NCI-H510A treated with DMSO at 0.1 percent for 48 hours (cell line): ENCODE results near the gene TRANK1.
"Not testable (repeated sequence)": the region's sequence is repeated elsewhere in the genome, so short reads cannot be mapped to it uniquely, and the experiment has no call there.

ENCODE experiments used
- DNase-seq: peaks from one replicate; lab custom pipeline; 2025; lab: John Stamatoyannopoulos, UW

The TRANK1 gene

DNA sequence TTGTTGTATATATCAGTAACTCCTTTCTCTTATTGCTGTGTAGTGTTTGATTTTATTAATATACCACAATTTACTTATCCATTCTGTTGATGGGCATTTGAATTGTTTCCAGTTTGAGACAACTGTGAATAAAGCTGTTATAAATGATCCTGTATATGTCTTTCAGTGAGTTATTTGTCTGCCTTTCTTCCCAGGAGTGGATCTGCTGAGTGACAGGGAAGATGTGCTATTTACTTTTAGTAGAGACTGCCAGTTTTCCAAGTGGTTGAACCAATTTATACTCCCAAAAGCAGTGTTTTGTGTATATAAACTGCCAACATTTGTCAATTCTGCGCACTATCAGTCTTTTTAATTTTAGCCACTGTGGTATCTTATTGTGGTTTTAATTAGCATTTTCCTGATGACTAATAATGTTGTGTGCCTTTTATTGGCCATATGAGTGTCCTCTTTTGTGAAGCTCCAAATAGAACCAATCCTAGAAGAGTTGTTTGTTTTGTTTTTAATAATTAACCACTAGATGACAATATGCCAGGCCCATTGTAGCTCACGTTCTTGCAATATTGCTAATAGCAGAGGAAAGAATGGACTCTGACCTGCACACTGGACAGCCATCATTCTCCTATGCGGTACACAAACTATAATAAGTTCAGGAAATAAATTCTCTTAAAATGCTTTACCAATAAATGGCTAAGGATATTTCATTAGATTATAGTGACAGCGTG lies 25.3 kb downstream of the TRANK1 start:
- no peak for DNase-seq

DNA sequence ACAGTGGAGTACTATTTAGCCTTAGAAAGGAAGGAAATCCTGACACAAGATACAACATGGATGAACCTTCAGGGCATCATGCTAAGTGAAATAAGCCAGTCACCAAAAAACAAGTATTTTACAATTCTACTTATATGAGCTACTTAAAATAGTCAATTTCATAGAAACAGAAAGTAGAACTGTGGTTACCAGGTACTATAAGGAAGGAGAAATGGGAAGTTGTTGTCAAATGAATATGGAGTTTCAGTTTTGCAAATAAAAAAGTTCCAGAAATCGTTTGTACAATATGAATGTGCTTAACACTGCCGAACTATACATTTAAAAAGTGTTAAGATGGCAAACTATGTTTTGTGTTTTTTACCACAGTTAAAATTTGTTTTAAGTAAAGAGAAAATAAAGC lies 26.8 kb downstream of the TRANK1 start:
- DNase-seq: no peak

DNA sequence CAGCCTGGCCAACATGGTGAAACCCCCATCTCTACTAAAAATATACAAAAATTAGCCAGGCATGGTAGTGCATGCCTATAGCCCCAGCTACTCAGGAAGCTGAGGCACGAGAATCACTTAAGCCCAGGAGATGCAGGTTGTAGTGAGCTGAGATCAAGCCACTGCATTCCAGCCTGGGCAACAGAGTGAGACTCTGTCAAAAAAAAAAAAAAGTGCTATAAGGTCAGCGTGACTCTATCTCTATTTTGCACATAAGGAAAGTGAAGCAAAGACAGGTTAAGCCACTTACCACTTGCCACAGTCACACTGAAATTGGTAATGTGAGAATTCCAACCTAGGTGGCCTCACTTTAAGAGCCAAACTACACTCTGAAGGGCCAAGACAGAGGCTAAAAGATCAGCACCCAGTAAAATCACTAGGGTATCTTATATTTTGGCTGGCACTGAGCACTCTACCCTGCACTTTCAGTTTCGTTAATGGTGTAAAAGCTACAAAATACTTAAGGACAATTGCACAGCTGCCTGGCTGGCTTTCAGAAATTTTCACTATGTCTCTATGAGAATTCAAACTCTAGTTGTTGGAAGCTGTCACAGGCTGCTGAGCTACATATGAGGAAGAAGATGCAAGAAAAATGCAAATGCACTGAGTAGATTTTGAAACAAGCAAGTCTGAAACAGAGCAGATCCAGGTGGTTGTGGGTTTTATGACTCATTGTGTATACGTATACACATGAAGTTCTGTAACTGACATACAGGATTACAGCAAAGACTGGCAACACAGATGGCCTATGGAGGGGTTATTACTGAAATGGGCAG lies 32.7 kb downstream of the TRANK1 start:
- DNase-seq: no peak

DNA sequence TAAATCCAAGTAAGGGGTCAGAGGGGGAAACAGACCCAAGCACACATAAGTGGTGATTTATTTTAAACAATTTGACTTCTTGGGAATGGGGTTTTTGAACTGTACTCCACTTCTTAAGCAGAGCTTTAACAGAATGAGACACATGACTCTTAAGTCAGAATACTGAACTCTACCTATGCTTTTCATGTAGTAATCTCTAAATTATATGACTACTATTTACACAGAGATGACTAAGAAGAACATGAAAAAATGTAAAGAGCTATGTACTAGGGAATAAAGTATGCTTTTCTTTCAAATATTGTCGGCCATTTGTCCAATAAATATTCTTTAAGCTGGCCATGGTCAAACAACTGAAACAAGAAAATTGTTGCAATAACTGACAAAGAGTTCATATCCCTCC lies 35.2 kb downstream of the TRANK1 start:
- DNase-seq: no peak

DNA sequence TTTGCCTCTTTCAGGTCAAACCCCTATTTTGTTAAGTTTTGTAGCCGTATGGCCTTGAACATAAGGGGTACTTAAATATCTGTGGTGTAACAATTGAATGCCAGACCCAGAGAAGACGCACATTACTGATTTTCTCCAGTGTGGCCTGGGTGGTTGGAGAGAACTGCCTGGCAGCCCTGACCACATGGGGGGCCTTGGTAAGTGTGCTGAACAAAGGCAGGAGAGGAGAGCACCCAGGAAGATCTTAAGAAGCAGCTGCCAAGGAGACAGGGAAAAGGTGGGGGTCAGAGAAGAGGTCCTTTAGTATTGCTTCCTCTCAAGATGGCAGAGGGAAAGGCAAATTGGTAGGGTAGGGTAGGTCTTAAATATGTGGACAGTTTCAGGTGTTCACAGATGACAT lies 35.7 kb downstream of the TRANK1 start:
- DNase-seq: no peak

DNA sequence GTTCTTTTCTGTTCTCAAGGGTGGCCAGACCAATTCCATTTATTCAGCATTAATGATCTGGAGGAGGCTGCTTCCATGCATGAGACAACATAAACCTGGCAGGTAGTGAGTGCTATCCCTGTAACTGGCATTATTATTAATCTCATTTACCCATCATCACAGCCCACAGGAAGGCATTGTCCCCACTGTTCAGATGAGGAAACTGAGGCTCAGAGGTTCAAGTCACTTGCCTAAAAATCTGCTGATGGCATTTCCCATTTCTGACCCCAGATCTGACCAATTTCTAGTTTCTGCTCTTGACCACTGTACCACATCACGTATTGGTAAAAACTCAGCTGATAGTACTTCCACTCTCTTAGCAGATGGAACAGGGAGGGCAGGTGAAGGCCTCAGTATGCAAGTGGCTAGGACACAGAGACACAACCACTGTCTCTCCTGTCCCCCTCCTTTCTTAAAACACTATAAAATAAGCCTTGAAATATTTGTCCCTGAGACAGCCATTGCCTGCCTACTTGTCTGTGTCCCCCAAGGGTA lies 36.1 kb downstream of the TRANK1 start:
- no peak for DNase-seq

DNA sequence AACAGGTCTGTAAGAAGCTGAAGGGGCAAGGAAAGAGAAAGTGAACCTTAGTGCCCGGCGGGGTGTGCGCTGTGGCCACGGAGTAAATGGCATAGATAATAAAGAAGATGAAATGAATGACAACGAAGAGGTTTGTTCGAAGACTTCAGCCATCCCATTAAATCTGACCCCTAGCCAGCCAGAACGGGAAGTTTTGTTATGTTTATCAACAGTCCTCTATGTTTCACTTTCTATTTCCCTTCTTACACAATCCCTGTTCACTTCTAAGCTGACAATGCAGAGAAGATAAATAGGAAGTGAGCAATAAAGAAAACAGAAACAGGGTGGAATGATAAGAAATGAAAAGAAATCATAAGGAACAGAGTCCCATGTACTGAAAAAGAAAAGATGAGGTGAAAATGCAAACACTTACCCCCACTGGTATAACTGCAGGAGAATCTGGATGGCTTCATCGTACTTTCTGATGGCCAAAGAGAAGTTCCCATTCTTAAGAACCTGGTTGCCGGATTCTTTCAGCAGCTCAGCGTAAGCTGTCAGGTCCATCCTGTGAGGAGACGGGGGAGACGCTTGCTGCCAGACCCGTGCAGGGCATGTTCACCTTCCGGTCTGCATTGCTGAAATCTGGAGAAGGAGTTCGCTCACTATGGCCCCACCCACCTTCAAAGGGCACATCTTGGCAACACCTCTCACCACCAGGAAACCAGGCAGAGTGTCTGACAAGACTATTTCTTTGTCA lies 36.8 kb downstream of the TRANK1 start:
- no peak for DNase-seq

DNA sequence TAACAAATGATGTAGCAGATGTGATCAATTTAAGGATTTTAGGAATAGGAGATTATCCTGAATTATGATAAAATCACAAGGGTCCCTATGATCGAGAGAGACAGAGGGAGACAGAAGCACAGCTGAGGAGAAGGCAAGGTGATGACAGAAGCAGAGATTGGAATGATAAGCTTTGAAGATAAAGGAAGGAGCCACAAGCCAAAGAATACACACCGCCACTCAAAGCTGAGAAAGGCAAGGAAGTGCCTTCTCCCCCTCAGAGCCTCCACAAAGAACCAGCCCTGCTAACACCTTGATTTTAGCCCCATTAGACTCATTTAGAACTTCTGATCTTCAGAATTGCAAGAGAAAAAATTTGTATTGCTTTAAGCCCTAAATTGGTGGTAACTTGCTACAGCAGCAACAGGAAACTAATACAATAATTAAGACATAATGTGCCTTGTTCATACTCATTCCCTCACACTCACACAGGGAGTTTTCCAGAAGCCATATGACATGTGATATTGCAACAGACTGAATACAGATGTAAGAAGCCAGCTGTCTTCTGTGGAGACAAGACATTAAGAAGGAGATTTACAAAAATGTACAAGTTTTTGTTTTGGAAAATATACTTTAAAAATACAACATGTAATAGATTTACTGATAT lies 38.2 kb downstream of the TRANK1 start:
- no peak for DNase-seq

DNA sequence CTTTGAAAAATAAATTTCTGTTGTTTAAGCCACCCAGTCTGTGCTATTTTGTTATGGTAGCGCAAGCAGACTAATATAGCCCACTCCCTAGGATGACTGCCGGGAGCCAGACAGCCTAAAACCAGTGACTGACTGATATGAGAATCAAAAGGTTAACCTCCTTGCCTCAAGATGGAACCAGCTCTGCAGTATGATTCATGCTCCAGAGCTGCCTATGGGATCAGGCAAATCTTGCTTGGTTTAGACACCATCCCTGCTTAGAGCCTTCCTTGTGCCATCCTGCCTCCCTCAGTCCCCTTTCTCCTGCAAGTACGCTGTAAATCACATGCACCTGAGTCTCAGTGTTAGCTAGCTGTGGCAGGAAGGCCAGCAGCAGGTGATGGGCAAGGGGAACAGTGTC lies 39.3 kb downstream of the TRANK1 start:
- DNase-seq: no peak

DNA sequence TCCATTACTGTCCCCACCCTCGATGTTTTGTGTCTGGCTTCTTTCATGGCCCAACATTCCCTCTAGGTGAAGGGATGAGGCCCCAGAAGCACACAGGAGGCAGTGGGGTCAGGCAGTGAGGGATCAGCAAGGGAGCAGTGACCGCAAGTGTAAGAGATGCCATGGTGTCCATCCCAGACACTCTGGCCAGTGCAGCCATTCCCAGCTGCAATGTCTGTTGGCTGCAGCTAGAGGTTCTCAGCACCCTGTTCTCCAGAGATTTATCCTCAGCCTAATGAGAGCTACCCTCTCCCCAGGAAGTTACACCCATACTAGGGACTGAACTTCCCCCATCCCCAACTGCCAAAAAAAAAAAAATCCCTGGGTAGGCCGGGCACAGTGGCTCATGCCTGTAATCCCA lies 40.2 kb downstream of the TRANK1 start:
- DNase-seq: no peak

DNA sequence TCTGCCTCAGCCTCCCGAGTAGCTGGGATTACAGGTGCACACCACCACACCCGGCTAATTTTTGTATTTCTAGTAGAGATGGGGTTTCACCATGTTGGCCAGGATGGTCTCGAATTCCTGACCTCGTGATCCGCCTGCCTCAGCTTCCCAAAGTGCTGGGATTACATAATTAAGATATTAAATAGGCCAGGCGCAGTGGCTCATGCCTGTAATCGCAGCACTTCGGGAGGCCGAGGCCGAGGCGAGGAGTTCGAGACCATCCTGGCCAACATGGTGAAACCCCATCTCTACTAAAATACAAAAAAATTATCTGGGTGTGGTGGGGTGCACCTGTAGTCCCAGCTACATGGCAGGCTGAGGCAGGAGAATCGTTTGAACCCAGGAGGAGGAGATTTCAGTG lies 40.8 kb downstream of the TRANK1 start:
- DNase-seq: not testable (repeated sequence)

DNA sequence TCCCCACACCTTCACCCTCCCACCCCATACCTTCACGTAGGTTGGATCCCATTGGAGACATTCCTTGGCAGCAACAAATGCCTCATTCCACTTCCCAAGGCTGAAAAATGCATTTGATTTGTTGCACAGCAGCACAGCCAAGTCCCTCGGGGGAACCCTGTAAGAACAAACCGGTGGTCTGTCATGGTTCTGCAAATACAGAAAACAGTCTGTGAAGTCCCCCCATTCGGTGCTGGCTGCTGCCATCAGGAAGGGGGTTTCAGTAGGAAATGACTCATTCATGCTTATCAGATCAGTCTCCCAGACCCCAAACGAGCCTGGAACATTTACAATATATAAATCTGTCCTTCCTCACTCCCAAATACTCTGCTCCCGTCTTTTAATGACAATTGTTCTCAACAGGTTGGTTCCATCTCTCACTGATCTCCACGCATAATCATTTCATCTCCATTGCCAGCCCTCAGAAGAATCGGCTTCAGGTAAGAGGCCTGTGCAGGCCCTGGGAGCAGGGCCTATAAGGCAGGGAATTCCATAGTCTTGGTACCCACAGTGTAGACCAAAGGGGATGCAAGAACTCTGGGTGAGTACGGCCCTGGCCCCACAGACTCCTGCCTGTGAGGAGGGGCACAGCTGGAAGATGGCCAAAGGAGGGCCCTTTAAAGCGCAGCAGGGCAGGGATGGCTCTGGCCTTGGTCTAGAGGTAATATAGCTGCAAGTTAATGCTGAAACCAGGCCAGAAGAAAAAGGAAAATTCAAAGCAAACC lies 41.6 kb downstream of the TRANK1 start:
- DNase-seq: no peak

DNA sequence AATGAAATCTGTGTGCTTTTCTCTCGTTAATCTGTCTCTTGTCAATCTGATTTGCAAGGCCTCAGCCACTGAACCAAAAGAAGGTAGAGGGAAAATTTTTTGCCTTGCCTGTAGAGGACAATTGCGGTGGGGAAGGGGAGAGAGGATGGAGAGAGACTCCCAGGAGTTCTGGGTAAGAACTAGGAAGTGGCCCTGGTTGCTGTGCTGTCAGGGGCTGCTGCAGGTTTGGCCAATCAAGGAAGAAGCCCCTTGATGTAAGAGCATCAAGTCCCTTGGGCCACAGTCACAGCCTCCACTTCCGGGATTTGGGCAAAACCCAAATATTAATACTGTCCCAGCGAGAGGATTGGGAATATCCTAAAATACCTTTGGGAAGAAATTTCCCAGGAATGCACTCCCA lies 43.3 kb downstream of the TRANK1 start:
- no peak for DNase-seq

DNA sequence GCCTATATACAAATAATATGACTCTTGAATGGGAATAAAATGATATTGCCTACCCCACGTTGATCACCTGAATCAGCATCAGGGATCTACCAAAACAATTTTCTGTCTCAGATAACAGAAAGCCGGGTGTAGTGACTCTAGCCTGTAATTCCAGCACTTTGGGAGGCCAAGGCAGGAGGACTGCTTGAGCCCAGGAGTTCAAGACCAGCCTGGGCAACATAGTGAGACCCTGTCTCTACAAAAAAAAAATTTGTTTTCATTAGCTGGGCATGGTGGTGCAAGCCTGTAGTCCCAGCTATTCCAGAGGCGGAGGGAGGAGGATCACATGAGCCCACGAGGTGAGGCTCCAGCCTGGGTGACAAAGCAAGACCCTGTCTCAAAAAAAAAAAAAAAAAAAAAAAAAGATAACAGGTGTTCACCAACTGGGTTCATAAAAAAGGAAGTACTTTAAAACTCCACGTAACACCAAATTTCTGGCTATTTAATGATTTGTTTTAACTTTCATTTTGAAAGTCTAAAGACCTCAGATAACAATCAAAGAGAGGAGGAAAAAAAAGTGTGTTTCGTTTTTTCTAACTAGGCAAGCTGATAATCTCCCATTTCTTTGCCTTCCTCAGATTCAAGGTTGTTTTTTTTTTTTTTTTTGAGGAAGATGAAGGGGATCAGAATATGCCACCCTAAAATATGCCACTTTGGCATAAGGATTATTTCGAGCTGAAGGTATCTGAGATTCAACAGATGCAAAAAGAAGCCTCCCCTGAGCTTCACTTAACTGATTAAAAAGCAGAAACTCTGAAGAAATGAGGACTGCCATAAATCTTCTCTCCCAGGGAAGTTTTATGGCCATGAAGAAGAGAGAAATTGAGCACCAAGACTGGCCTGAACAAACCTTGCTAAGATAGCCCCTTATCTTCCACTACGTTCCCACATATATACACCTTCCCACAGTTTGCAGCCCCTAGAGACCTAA lies 44.1 kb downstream of the TRANK1 start:
- DNase-seq: no peak

DNA sequence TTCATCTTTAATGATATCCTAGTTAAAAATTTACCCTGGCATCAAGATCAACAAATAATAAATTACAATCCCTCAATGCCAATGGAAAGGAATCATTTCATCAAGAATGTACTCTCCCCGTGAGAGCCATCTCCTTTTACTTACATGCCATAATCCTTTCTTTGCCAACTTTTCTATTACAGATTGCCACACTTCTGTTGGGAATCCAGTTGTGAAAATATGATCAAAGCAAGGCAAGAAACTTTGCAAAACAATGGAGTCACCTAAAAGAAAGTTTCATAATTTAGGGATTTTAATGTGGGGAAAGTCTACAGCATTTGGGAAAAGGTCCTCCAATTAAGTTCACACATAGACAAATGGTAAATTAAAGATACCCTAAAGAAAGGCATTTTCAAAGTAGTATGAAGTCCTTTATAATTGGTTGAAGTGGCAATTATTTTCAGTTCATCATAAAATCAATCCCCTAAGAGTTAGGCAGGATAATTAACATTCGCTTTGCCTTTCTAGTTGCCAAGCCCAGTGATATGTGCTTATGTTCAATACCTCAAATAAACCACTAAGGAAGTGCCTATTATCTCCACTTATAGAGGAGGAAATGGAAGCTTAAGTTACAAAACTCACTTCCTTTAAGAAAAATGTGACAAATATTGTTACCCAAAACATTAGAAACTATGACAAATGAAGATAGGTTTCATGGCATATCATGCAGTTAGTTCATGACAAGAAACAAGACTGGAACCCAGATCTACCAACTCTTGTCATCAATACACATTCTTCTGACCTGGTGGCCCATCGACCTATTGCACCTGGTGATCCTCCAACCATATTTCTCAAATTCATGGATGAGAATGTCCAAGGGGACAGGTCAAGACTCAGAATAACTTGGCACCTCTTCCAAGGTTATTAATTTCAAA lies 49.1 kb downstream of the TRANK1 start:
- DNase-seq: no peak

DNA sequence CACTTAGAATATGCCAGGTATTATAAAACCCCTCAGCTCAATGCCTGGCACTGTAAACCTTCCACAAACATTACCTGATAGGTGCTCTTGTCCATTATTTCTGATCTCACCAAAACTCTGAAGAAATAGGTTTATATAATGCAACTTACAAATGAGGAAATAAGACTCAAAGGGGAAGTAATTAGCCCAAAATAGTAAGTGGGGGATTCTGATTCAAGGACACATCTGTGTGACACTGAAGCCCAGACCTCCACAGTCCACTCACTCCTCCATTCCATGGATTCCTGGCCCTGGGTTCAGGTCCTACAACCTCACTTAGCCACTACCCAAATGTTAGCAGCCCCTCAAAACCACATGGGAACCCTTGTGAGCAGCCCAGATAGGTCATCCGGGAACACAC lies 49.9 kb downstream of the TRANK1 start:
- no peak for DNase-seq

DNA sequence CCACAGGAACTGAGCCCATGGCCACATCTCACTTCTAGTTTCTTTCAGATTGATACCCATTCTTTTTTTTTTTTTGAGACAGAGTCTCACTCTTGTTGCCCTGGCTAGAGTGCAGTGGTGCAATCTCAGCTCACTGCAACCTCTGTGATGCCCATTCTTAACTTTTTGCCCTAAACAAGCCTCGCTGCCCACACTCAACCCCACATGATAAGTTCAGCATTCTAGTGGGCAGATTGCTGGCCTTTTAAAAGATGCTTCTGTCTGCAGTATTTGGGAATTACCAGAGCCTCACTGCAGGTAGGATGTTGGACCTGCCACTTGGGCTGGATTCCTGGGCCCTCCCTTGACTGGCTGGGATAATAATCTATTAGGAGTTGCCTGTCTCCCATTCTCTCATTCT lies 51.0 kb downstream of the TRANK1 start:
- no peak for DNase-seq

DNA sequence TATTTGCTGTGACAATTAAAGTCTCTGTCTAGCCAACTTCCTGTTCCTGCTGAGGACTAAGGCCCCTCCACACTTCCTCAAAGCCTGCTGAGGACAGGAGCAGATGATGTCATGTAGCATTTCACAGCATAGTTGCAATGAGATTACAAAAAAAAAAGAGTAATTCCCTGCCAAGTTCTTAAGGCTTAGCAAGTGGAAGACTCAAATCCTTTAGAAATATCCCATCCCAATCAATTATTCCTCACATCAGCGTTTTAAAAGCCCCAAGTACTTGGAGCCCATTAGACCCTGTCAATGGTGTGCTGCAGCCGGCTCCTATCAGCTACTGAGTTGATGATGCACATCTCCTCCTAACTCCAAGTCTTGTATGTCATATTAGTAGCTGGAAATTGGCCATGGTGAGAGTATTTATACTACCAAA lies 51.7 kb downstream of the TRANK1 start:
- no peak for DNase-seq
